SU-DHL-6 (cell line): ENCODE results near the gene ATP6V0D1.

Experiments used
- H2AFZ ChIP-seq: fragments of 200-600 bp; sonication (generic); 2 replicates; pipeline ENCODE4 v1.6.1; 2014; ENCODE audit warnings: low read depth, mild to moderate bottlenecking, moderate library complexity, mixed read lengths, antibody characterized with exemption, low read length; ENCODE audit not compliant: severe bottlenecking
- H3F3A ChIP-seq: fragments of 200-600 bp; shearing (Covaris generic); 2 replicates; pipeline ENCODE4 v1.6.0; 2016; ENCODE audit warnings: antibody characterized with exemption, mild to moderate bottlenecking; ENCODE audit not compliant: insufficient read depth
- H3K27ac ChIP-seq: fragments of 200-600 bp; sonication (generic); 2 replicates; pipeline ENCODE4 v1.5.1; 2016; ENCODE audit warnings: low read depth, mild to moderate bottlenecking, low read length, moderate library complexity, mixed read lengths
- H3K27me3 ChIP-seq: fragments of 200-600 bp; sonication (generic), shearing (Covaris generic); 2 replicates; pipeline ENCODE4 v1.6.0; 2014; ENCODE audit warnings: mild to moderate bottlenecking, low read length
- H3K36me3 ChIP-seq: fragments of 200-600 bp; sonication (generic); 2 replicates; pipeline ENCODE4 v1.6.1; 2014; ENCODE audit warnings: mild to moderate bottlenecking, low read length, mixed read lengths
- H3K4me2 ChIP-seq: fragments of 300-600, 200-600 bp; shearing (Covaris generic), sonication (generic); 2 replicates; pipeline ENCODE4 v1.6.0; 2014; ENCODE audit warnings: low read length, low read depth, mild to moderate bottlenecking; ENCODE audit not compliant: poor library complexity, severe bottlenecking
- H3K4me3 ChIP-seq: fragments of 200-600 bp; sonication (generic); 2 replicates; pipeline ENCODE4 v1.5.1; 2014; ENCODE audit warnings: antibody characterized with exemption, low read length, mild to moderate bottlenecking, mixed read lengths; ENCODE audit not compliant: insufficient read depth, poor library complexity, severe bottlenecking
- H3K79me2 ChIP-seq: fragments of 200-600 bp; sonication (generic); 2 replicates; pipeline ENCODE4 v1.6.1; 2014; ENCODE audit warnings: mild to moderate bottlenecking, low read length, moderate library complexity; ENCODE audit not compliant: insufficient read depth
- H3K9ac ChIP-seq: fragments of 200-600 bp; sonication (generic); 2 replicates; pipeline ENCODE4 v1.7.0; 2014; ENCODE audit warnings: mild to moderate bottlenecking, low read length
- H3K9me2 ChIP-seq: fragments of 200-600 bp; sonication (generic); replicated peaks from 2 replicates; pipeline ENCODE4 v1.6.1; 2014; ENCODE audit warnings: low read length; ENCODE audit not compliant: insufficient read depth
- H3K9me3 ChIP-seq: fragments of 200-600 bp; sonication (generic); 2 replicates; pipeline ENCODE4 v1.6.1; 2014; ENCODE audit warnings: low read length, mixed read lengths; ENCODE audit not compliant: insufficient read depth
- H4K20me1 ChIP-seq: fragments of 200-600 bp; sonication (generic); 2 replicates; pipeline ENCODE4 v1.6.1; 2014; ENCODE audit warnings: low read depth, mild to moderate bottlenecking, antibody characterized with exemption, low read length, moderate library complexity, mixed read lengths
- CTCF ChIP-seq: fragments of 200-600 bp; sonication (generic); IDR thresholded peaks from one replicate; pipeline ENCODE4 v1.5.1; 2017; ENCODE audit warnings: antibody characterized with exemption, mild to moderate bottlenecking, low read length, moderate library complexity; ENCODE audit not compliant: insufficient read depth, poor library complexity, severe bottlenecking
- EZH2phosphoT487 ChIP-seq: fragments of 200-600 bp; sonication (generic), shearing (Covaris generic); conservative IDR thresholded peaks from 2 replicates; pipeline ENCODE4 v1.6.1; 2018; ENCODE audit warnings: mild to moderate bottlenecking, antibody characterized with exemption, low read length, moderate library complexity, mixed read lengths

ATP6V0D1 gene

GRCh38 chr16:67423015-67423414, 57.9 kb downstream of the ATP6V0D1 start:
- Histone ChIP-seq H3K9ac (no peak overlapping the region), H3K9me3 (no peaks in the 10 kb centered on the region), H3K27me3 (no peaks in the 10 kb centered on the region), H3K4me2 (no peak overlapping the region), H3K79me2 (no peaks in the 10 kb centered on the region), H3K36me3 (no peaks in the 10 kb centered on the region), H3K4me3 (no peak overlapping the region), H4K20me1 (no peaks in the 10 kb centered on the region), H2AFZ (no peak overlapping the region), H3F3A (no peaks in the 10 kb centered on the region), H3K9me2 (no peaks in the 10 kb centered on the region), H3K27ac (no peak overlapping the region)
- TF ChIP-seq CTCF (no peak), EZH2phosphoT487 (no peak)

- Histone ChIP-seq H3K4me3 (no peak overlapping the region), H3K27me3 (no peaks in the 10 kb centered on the region), H2AFZ (no peak overlapping the region), H3K4me2 (no peak overlapping the region), H3K79me2 (no peaks in the 10 kb centered on the region), H3K9me3 (no peaks in the 10 kb centered on the region), H3K27ac (no peak overlapping the region), H3F3A (no peaks in the 10 kb centered on the region), H4K20me1 (no peaks in the 10 kb centered on the region), H3K9me2 (no peaks in the 10 kb centered on the region), H3K36me3 (no peaks in the 10 kb centered on the region), H3K9ac (no peak overlapping the region)
- TF ChIP-seq EZH2phosphoT487 (no peak), CTCF (no peak)
Measured at GRCh38 chr16:67421030-67421429, 59.9 kb downstream of the ATP6V0D1 start.

GRCh38 chr16:67419931-67420330, 61.0 kb downstream of the ATP6V0D1 start:
- Histone ChIP-seq H3K36me3 (no peaks in the 10 kb centered on the region), H3K27me3 (no peaks in the 10 kb centered on the region), H3K79me2 (no peaks in the 10 kb centered on the region), H3K4me3 (no peak overlapping the region), H3K9ac (no peak overlapping the region), H3K9me3 (no peaks in the 10 kb centered on the region), H3K27ac (no peak overlapping the region), H3K4me2 (no peak overlapping the region), H3F3A (no peaks in the 10 kb centered on the region), H4K20me1 (no peaks in the 10 kb centered on the region), H3K9me2 (no peaks in the 10 kb centered on the region), H2AFZ (no peak overlapping the region)
- TF ChIP-seq CTCF: no peak
- no peak for TF ChIP-seq EZH2phosphoT487

- H3K9me2 ChIP-seq: no peaks in the 10 kb centered on the region
- no peak overlapping the region for H3K4me2 ChIP-seq
- no peaks in the 10 kb centered on the region for H4K20me1 ChIP-seq
- no peaks in the 10 kb centered on the region for H3K79me2 ChIP-seq
- H3K36me3 ChIP-seq: no peaks in the 10 kb centered on the region
- no peaks in the 10 kb centered on the region for H3K9me3 ChIP-seq
- H2AFZ ChIP-seq: no peak overlapping the region
- no peak overlapping the region for H3K4me3 ChIP-seq
- no peaks in the 10 kb centered on the region for H3F3A ChIP-seq
- TF ChIP-seq EZH2phosphoT487: no peak
- no peak for TF ChIP-seq CTCF
- no peak overlapping the region for H3K27ac ChIP-seq
- H3K27me3 ChIP-seq: no peaks in the 10 kb centered on the region
- no peak overlapping the region for H3K9ac ChIP-seq
Measured at GRCh38 chr16:67419502-67419901, 61.5 kb downstream of the ATP6V0D1 start.
